HCT116 (cell line): ENCODE measurements around the gene PANK4. TPM values are rescaled to one million over a fixed set of nuclear protein-coding genes. Genes with fewer than 3 reads are reported as not detected.

Experiments
- ATAC-seq: fragments of 200-7000 bp; cut with Tn5 transposase; 2 replicates; pipeline ENCODE4 v1.9.1; 2020; ENCODE audit warnings: mild to moderate bottlenecking, moderate library complexity
- BruUV-seq: library from RNA; stranded (reverse); fragments of 400-500 nt; replicated peaks from 2 replicates; lab custom pipeline; 2021; lab: Mats Ljungman, UMichigan
- CTCF ChIA-PET: fragments of 300-600 bp; sonication (Branson Sonifier 250); formaldehyde crosslinking; loops from one replicate; lab custom pipeline; 2021; ENCODE audit warnings: antibody characterized with exemption; lab: Charles Lee
- POLR2A ChIA-PET: fragments of 300-600, 350-600 bp; sonication (Branson Sonifier 250); formaldehyde crosslinking; loops from one replicate; lab custom pipeline; 2021; ENCODE audit warnings: antibody characterized with exemption; lab: Charles Lee
- RAD21 ChIA-PET, 2 experiments: fragments of 300-600 bp; sonication (Branson Sonifier 250); formaldehyde crosslinking; loops; one replicate each; lab custom pipeline; 2023; ENCODE audit warnings: low total read pairs in 2 of 2; ENCODE audit not compliant: uncharacterized antibody in 2 of 2, unreplicated experiment in 2 of 2, low non-redundant PET in 1 of 2; lab: Charles Lee
- DNase-seq: peaks from one replicate; pipeline ENCODE4 v3.0.0-alpha.2; 2010; ENCODE audit warnings: low read depth, low spot score
- H2AFZ ChIP-seq: fragments of 200-600 bp; shearing (Covaris generic), sonication (generic); 2 replicates; pipeline ENCODE4 v1.6.1; 2017; ENCODE audit warnings: low read depth, mixed run types, mixed read lengths, antibody characterized with exemption, low read length; ENCODE audit not compliant: poor library complexity, severe bottlenecking
- H3K27ac ChIP-seq: 2 replicates; pipeline ENCODE4 v1.5.1; 2012; ENCODE audit warnings: low read depth, low read length
- H3K27me3 ChIP-seq: fragments of 200-600 bp; sonication (generic); 2 replicates; pipeline ENCODE4 v1.6.1; 2016; ENCODE audit warnings: mixed run types, low read length, mixed read lengths; ENCODE audit not compliant: insufficient read depth
- H3K36me3 ChIP-seq, 2 experiments: fragments of 200-500 bp in 1 of 2; fragments of 200-600 bp in 1 of 2; sonication (Bioruptor generic) in 1 of 2; sonication (generic) in 1 of 2; 2 replicates each; pipeline versions ENCODE4 v1.5.1 to v1.6.1; 2014 to 2016; ENCODE audit warnings: low read length in 2 of 2, inconsistent platforms in 1 of 2, mixed read lengths in 1 of 2, mixed run types in 1 of 2; ENCODE audit not compliant: insufficient read depth in 2 of 2, control insufficient read depth in 1 of 2
- H3K4me1 ChIP-seq, 2 experiments: fragments of 200-600 bp in 1 of 2; sonication (generic) in 1 of 2; 2 replicates each; pipeline versions ENCODE4 v1.5.1 to v1.6.1; 2012 to 2017; ENCODE audit warnings: low read length in 2 of 2, inconsistent platforms in 1 of 2, mild to moderate bottlenecking in 1 of 2, mixed read lengths in 1 of 2, mixed run types in 1 of 2, moderate library complexity in 1 of 2; ENCODE audit not compliant: insufficient read depth in 2 of 2, control insufficient read depth in 1 of 2
- H3K4me2 ChIP-seq: fragments of 200-600 bp; sonication (generic); 2 replicates; pipeline ENCODE4 v1.6.1; 2017; ENCODE audit warnings: mixed run types, low read length, mixed read lengths
- H3K4me3 ChIP-seq, 2 experiments: fragments of 200-600 bp in 1 of 2; sonication (generic) in 1 of 2; replicated peaks in 1 of 2; 2 replicates each; pipeline ENCODE4 v1.5.1; 2011 to 2016; ENCODE audit warnings: low read length in 2 of 2, control low read depth in 1 of 2, low read depth in 1 of 2, mild to moderate bottlenecking in 1 of 2, mixed read lengths in 1 of 2, mixed run types in 1 of 2
- H3K79me2 ChIP-seq: fragments of 200-600 bp; sonication (generic); 2 replicates; pipeline ENCODE4 v1.6.1; 2017; ENCODE audit warnings: mild to moderate bottlenecking, mixed run types, low read length, moderate library complexity, mixed read lengths; ENCODE audit not compliant: insufficient read depth
- H3K9ac ChIP-seq: fragments of 200-600 bp; sonication (generic); 2 replicates; pipeline ENCODE4 v1.6.1; 2016; ENCODE audit warnings: low read length, mixed read lengths
- H3K9me2 ChIP-seq: fragments of 200-600 bp; sonication (generic), shearing (Covaris generic); 2 replicates; pipeline ENCODE4 v1.6.1; 2017; ENCODE audit warnings: mixed run types, mild to moderate bottlenecking, moderate library complexity; ENCODE audit not compliant: insufficient read depth
- H3K9me3 ChIP-seq, 2 experiments: fragments of 200-500 bp in 1 of 2; fragments of 200-600 bp in 1 of 2; sonication (Bioruptor generic) in 1 of 2; sonication (generic) in 1 of 2; 2 replicates each; pipeline ENCODE4 v1.6.1; 2014 to 2017; ENCODE audit warnings: low read length in 2 of 2, mixed read lengths in 2 of 2, inconsistent platforms in 1 of 2, low read depth in 1 of 2, mild to moderate bottlenecking in 1 of 2, mixed run types in 1 of 2, moderate library complexity in 1 of 2; ENCODE audit not compliant: control insufficient read depth in 1 of 2, insufficient read depth in 1 of 2
- H4K20me1 ChIP-seq: fragments of 200-600 bp; sonication (generic), shearing (Covaris generic); 2 replicates; pipeline ENCODE4 v1.6.1; 2017; ENCODE audit warnings: mixed run types, mild to moderate bottlenecking, moderate library complexity; ENCODE audit not compliant: insufficient read depth
- CBX3 ChIP-seq: IDR thresholded peaks from 2 replicates; pipeline ENCODE4 v1.6.1; 2012; ENCODE audit warnings: low read depth
- CEBPB ChIP-seq: IDR thresholded peaks from 2 replicates; pipeline ENCODE4 v1.6.1; 2012; ENCODE audit warnings: low read depth
- EGR1 ChIP-seq: IDR thresholded peaks from 2 replicates; pipeline ENCODE4 v1.6.1; 2012; ENCODE audit warnings: low read depth
- ELF1 ChIP-seq: IDR thresholded peaks from 2 replicates; pipeline ENCODE4 v1.6.1; 2012; ENCODE audit warnings: low read depth, borderline replicate concordance
- EZH2phosphoT487 ChIP-seq: fragments of 200-600 bp; IDR thresholded peaks from 2 replicates; pipeline ENCODE4 v1.6.1; 2018; ENCODE audit warnings: antibody characterized with exemption, borderline replicate concordance
- FOSL1 ChIP-seq: IDR thresholded peaks from 2 replicates; pipeline ENCODE4 v1.6.1; 2012; ENCODE audit warnings: low read depth
- JUND ChIP-seq: IDR thresholded peaks from 2 replicates; pipeline ENCODE4 v1.6.1; 2012
- POLR2A ChIP-seq: IDR thresholded peaks from 2 replicates; pipeline ENCODE4 v1.7.0; 2011; ENCODE audit warnings: borderline replicate concordance; ENCODE audit not compliant: insufficient read depth, insufficient read length; ENCODE audit errors: extremely low read depth
- POLR2AphosphoS5 ChIP-seq: IDR thresholded peaks from 2 replicates; pipeline ENCODE4 v1.6.1; 2011; ENCODE audit warnings: mild to moderate bottlenecking, low read depth, low read length, moderate library complexity
- RAD21 ChIP-seq: IDR thresholded peaks from 2 replicates; pipeline ENCODE4 v1.6.1; 2012; ENCODE audit warnings: low read depth, mild to moderate bottlenecking
- REST ChIP-seq: IDR thresholded peaks from 2 replicates; pipeline ENCODE4 v1.6.1; 2012; ENCODE audit warnings: low read depth
- SIN3A ChIP-seq: IDR thresholded peaks from 2 replicates; pipeline ENCODE4 v1.6.1; 2012; ENCODE audit warnings: low read depth
- SP1 ChIP-seq: IDR thresholded peaks from 2 replicates; pipeline ENCODE4 v1.6.1; 2012; ENCODE audit warnings: low read depth
- SRF ChIP-seq: IDR thresholded peaks from 2 replicates; pipeline ENCODE4 v1.6.1; 2012; ENCODE audit warnings: low read depth
- TCF7L2 ChIP-seq: IDR thresholded peaks from 2 replicates; pipeline ENCODE4 v1.7.0; 2011; ENCODE audit warnings: borderline replicate concordance, inconsistent platforms; ENCODE audit not compliant: insufficient read depth, insufficient read length; ENCODE audit errors: extremely low read depth
- YY1 ChIP-seq: IDR thresholded peaks from 2 replicates; pipeline ENCODE4 v1.6.1; 2011; ENCODE audit warnings: low read length, low read depth, moderate library complexity, mild to moderate bottlenecking; ENCODE audit not compliant: insufficient replicate concordance; ENCODE audit errors: extremely low read depth
- ZFX ChIP-seq: fragments of 450-650 bp; IDR thresholded peaks from 2 replicates; pipeline ENCODE4 v1.6.1; 2017
- ZNF274 ChIP-seq: fragments of 200-500 bp; sonication (Bioruptor generic); IDR thresholded peaks from 2 replicates; pipeline ENCODE4 v1.6.1; 2014; ENCODE audit warnings: mild to moderate bottlenecking, low read depth, low read length, inconsistent platforms
- intact Hi-C: fragments of 100-400 bp; cut with micrococcal nuclease; formaldehyde crosslinking; loops from 2 replicates; pipeline ENCODE4 v1.10.0; 2022
- total RNA-seq: library from RNA; stranded (reverse); gene quantifications from one replicate; pipeline ENCODE4 v1.2.1, GENCODE V29; 2021; ENCODE audit not compliant: unreplicated experiment
- TF ChIP-seq, protein P1 (sequence below): IDR thresholded peaks from 2 replicates; pipeline ENCODE4 v1.6.1; 2011; ENCODE audit warnings: mild to moderate bottlenecking, low read length, moderate library complexity; ENCODE audit not compliant: insufficient replicate concordance; ENCODE audit errors: extremely low read depth
- TF ChIP-seq, protein P2 (sequence below): IDR thresholded peaks from 2 replicates; pipeline ENCODE4 v1.6.1; 2012
- TF ChIP-seq, protein P3 (sequence below): IDR thresholded peaks from 2 replicates; pipeline ENCODE4 v1.6.1; 2012

Gene PANK4
- total RNA-seq, 1 experiment from 2014 or later = 38.5 TPM

GRCh38 chr1:2519029-2519685 lies 7.2 kb downstream of the PANK4 start (continued):
- TF ChIP-seq SP1 (no peak), YY1 (no peak), CBX3 (no peak)

GRCh38 chr1:2518528-2518927 lies 7.9 kb downstream of the PANK4 start:
- H3K36me3 ChIP-seq = peaks cover 15 to 22% of the 10 kb centered on the region in 2 experiments; a peak in 3 of 4 replicates
- intact Hi-C loops = no loop called here
- DNase-seq = no peak
- H3K4me2 ChIP-seq = no peak overlapping the region
- no peak overlapping the region for H3K4me3 ChIP-seq
- no peaks in the 10 kb centered on the region for H3K27me3 ChIP-seq
- no peaks in the 10 kb centered on the region for H3K9me3 ChIP-seq
- H3K9me2 ChIP-seq = no peaks in the 10 kb centered on the region
- H3K4me1 ChIP-seq = no peaks in the 10 kb centered on the region
- BruUV-seq = no TSS peak
- no peak overlapping the region for H2AFZ ChIP-seq
- no peak for ATAC-seq
- peaks cover 25% of the 10 kb centered on the region for H3K79me2 ChIP-seq
- H4K20me1 ChIP-seq = no peaks in the 10 kb centered on the region
- no peak overlapping the region for H3K9ac ChIP-seq
- POLR2A ChIA-PET = no interaction called here
- CTCF ChIA-PET = no interaction called here
- TF ChIP-seq EZH2phosphoT487 (no peak), SRF (no peak), TCF7L2 (no peak), CBX3 (no peak), YY1 (no peak), FOSL1 (no peak), POLR2AphosphoS5 (no peak), ELF1 (no peak), REST (no peak), SIN3A (no peak), POLR2A (no peak), CEBPB (no peak), EGR1 (no peak), JUND (no peak), ZFX (no peak), ZNF274 (no peak), RAD21 (no peak)
- TF ChIP-seq, protein P1, sequence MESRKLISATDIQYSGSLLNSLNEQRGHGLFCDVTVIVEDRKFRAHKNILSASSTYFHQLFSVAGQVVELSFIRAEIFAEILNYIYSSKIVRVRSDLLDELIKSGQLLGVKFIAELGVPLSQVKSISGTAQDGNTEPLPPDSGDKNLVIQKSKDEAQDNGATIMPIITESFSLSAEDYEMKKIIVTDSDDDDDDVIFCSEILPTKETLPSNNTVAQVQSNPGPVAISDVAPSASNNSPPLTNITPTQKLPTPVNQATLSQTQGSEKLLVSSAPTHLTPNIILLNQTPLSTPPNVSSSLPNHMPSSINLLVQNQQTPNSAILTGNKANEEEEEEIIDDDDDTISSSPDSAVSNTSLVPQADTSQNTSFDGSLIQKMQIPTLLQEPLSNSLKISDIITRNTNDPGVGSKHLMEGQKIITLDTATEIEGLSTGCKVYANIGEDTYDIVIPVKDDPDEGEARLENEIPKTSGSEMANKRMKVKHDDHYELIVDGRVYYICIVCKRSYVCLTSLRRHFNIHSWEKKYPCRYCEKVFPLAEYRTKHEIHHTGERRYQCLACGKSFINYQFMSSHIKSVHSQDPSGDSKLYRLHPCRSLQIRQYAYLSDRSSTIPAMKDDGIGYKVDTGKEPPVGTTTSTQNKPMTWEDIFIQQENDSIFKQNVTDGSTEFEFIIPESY = no peak
- TF ChIP-seq, protein P2, sequence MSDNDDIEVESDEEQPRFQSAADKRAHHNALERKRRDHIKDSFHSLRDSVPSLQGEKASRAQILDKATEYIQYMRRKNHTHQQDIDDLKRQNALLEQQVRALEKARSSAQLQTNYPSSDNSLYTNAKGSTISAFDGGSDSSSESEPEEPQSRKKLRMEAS = no peak
- TF ChIP-seq, protein P3, sequence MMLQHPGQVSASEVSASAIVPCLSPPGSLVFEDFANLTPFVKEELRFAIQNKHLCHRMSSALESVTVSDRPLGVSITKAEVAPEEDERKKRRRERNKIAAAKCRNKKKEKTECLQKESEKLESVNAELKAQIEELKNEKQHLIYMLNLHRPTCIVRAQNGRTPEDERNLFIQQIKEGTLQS = no peak
- no peak overlapping the region for H3K27ac ChIP-seq
- RAD21 ChIA-PET = no interaction called here
